ENCODE measurements around the gene C1orf21. TPM values are rescaled to one million over a fixed set of nuclear protein-coding genes. Genes with fewer than 3 reads are reported as not detected.
A peak's percentile ranks its signal among the peaks of the same experiment; 100 is the strongest.

Gene C1orf21
- polyA plus RNA-seq, 1 of the 3 experiments (the other 2 are of a cell fraction), result 4.8 TPM

- Histone ChIP-seq H2AFZ (ENCODE audit: low read depth) (peak overlapping the region; percentile 82; the same call in 1 of the 2 replicates), H3K4me2 (peak overlapping the region; percentile 54), H3K9me3 (no peaks in the 10 kb centered on the region), H3K36me3 (replicated peaks in 1 of 2; ENCODE audit: control insufficient read depth in 1 of 2, insufficient read depth in 2 of 2, low read length in 1 of 2) (peaks cover 8 to 12% of the 10 kb centered on the region in 2 experiments), H3K4me1 (ENCODE audit: control insufficient read depth in 1 of 2, insufficient read depth in 2 of 2, low read depth in 1 of 2, low read length in 1 of 2) (peaks cover 5 to 25% of the 10 kb centered on the region in 2 experiments; a peak in 3 of 4 replicates), H3F3A (replicated peaks; ENCODE audit: insufficient read depth) (peaks cover 3% of the 10 kb centered on the region), H4K20me1 (ENCODE audit: insufficient read depth) (no peaks in the 10 kb centered on the region), H3K9ac (peak overlapping the region; percentile 4; the same call in 1 of the 2 replicates), H3K4me3 (ENCODE audit: low read depth in 2 of 2, low read length in 1 of 2) (no peak overlapping the region), H3K27me3 (ENCODE audit: insufficient read depth) (no peaks in the 10 kb centered on the region), H3K79me2 (ENCODE audit: insufficient read depth) (no peaks in the 10 kb centered on the region), H3K27ac (ENCODE audit: low read depth in 2 of 2, low read length in 1 of 2) (peak overlapping the region; percentile 59 to 95; a peak in 3 of 4 replicates), H3K9me2 (no peaks in the 10 kb centered on the region)
- no peak for TF ChIP-seq GATA2 (CRISPR knock-in tag; IDR thresholded peaks at IDR 0.05)
- no peak for DNase-seq
- ChIA-PET POLR2A (no interaction called here), CTCF (interaction anchor here (1.0 to 1.2 kb wide), 3 partner anchors 10 to 211 kb away, joined by 3 to 4 read pairs (median 3); no protein-coding TSS in a partner anchor)
- WGBS (ENCODE audit: low lambda C conversion rate), result 74% methylated on average over 1 of the region's 1 CpG
Observed at GRCh38 chr1:184507165-184507564, 120.3 kb downstream of the C1orf21 start.

- peak; percentile 73 for TF ChIP-seq MEF2A (IDR thresholded peaks at IDR 0.05; ENCODE audit: borderline replicate concordance, low read depth)
- TF ChIP-seq CHD2 (IDR thresholded peaks at IDR 0.05; ENCODE audit: low read length, partially characterized antibody), result no peak
- peak overlapping the region; percentile 82 for H2AFZ ChIP-seq (ENCODE audit: low read depth)
- peak overlapping the region; percentile 54 for H3K4me2 ChIP-seq
- WGBS (ENCODE audit: low lambda C conversion rate), result 21% methylated on average over 1 of the region's 1 CpG
- CTCF ChIA-PET, result interaction anchor here (1.1 to 1.2 kb wide), 2 partner anchors 11 to 184 kb away, joined by 3 to 4 read pairs; no protein-coding TSS in a partner anchor
- no peaks in the 10 kb centered on the region for H3K79me2 ChIP-seq (ENCODE audit: insufficient read depth)
- H3K4me1 ChIP-seq (ENCODE audit: control insufficient read depth in 1 of 2, insufficient read depth in 2 of 2, low read depth in 1 of 2, low read length in 1 of 2), result peaks cover 5 to 25% of the 10 kb centered on the region in 2 experiments; a peak in 3 of 4 replicates
- H3K9me3 ChIP-seq, result no peaks in the 10 kb centered on the region
- H3K9me2 ChIP-seq, result no peaks in the 10 kb centered on the region
- no peak overlapping the region for H3K4me3 ChIP-seq (ENCODE audit: low read depth in 2 of 2, low read length in 1 of 2)
- peaks cover 10 to 12% of the 10 kb centered on the region in 2 experiments for H3K36me3 ChIP-seq (replicated peaks in 1 of 2; ENCODE audit: control insufficient read depth in 1 of 2, insufficient read depth in 2 of 2, low read length in 1 of 2)
- no peak for DNase-seq
- H3K27me3 ChIP-seq (ENCODE audit: insufficient read depth), result no peaks in the 10 kb centered on the region
- peaks cover 3% of the 10 kb centered on the region for H3F3A ChIP-seq (replicated peaks; ENCODE audit: insufficient read depth)
- POLR2A ChIA-PET, result no interaction called here
- peak overlapping the region; percentile 4; the same call in 1 of the 2 replicates for H3K9ac ChIP-seq
- no peaks in the 10 kb centered on the region for H4K20me1 ChIP-seq (ENCODE audit: insufficient read depth)
- H3K27ac ChIP-seq (ENCODE audit: low read depth in 2 of 2, low read length in 1 of 2), result peak overlapping the region; percentile 59 to 95
Observed at GRCh38 chr1:184507604-184508280, 120.9 kb downstream of the C1orf21 start.

DNA sequence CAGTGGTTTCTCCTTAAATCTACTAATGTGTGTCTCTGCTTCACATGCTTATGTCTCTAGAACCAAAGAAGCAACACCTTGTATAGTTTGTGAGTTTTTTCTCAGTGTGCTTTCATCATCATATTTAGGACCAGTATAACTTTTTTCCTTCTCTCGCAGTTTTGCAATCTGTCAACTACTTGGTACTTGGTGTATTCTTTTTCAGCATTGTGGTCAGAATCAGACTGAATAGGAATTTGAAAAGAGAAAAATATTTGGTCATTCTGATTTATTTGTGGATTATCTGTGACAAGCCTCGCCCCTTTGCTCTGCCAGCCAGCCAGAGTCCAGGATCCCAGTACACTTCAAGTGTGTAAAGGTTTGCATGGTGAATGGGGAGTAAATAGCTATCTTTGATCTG lies 122.3 kb downstream of the C1orf21 start:
- peaks cover 12 to 13% of the 10 kb centered on the region in 2 experiments for H3K36me3 ChIP-seq (replicated peaks in 1 of 2; ENCODE audit: control insufficient read depth in 1 of 2, insufficient read depth in 2 of 2, low read length in 1 of 2)
- POLR2A ChIA-PET, result interaction anchor here (0.6 kb wide), 1 partner anchor 101 kb away, joined by 3 read pairs; no protein-coding TSS in a partner anchor
- CTCF ChIA-PET, result interaction anchor here (1.0 kb wide), 1 partner anchor 63 kb away, joined by 3 read pairs; no protein-coding TSS in a partner anchor
- no peaks in the 10 kb centered on the region for H3K9me2 ChIP-seq
- peak overlapping the region in 1 of 2 experiments; percentile 95; a peak in 1 of 4 replicates for H3K27ac ChIP-seq (ENCODE audit: low read depth in 2 of 2, low read length in 1 of 2)
- H3K27me3 ChIP-seq (ENCODE audit: insufficient read depth), result no peaks in the 10 kb centered on the region
- DNase-seq, result no peak
- no peak overlapping the region for H3K4me2 ChIP-seq
- H3K9ac ChIP-seq, result no peak overlapping the region
- no peaks in the 10 kb centered on the region for H4K20me1 ChIP-seq (ENCODE audit: insufficient read depth)
- no peak for TF ChIP-seq CTCF (IDR thresholded peaks at IDR 0.05)
- TF ChIP-seq RFX5 (IDR thresholded peaks at IDR 0.05; ENCODE audit: low read length), result no peak
- TF ChIP-seq TAF1 (IDR thresholded peaks at IDR 0.05; ENCODE audit: borderline replicate concordance, low read depth, low read length), result no peak
- no peak for TF ChIP-seq NFIC (IDR thresholded peaks at IDR 0.05; ENCODE audit: borderline replicate concordance)
- no peak for TF ChIP-seq SIN3A (IDR thresholded peaks at IDR 0.05; ENCODE audit: borderline replicate concordance, low read depth, low read length)
- no peak for TF ChIP-seq CHD2 (IDR thresholded peaks at IDR 0.05; ENCODE audit: low read length, partially characterized antibody)
- TF ChIP-seq, protein P1, sequence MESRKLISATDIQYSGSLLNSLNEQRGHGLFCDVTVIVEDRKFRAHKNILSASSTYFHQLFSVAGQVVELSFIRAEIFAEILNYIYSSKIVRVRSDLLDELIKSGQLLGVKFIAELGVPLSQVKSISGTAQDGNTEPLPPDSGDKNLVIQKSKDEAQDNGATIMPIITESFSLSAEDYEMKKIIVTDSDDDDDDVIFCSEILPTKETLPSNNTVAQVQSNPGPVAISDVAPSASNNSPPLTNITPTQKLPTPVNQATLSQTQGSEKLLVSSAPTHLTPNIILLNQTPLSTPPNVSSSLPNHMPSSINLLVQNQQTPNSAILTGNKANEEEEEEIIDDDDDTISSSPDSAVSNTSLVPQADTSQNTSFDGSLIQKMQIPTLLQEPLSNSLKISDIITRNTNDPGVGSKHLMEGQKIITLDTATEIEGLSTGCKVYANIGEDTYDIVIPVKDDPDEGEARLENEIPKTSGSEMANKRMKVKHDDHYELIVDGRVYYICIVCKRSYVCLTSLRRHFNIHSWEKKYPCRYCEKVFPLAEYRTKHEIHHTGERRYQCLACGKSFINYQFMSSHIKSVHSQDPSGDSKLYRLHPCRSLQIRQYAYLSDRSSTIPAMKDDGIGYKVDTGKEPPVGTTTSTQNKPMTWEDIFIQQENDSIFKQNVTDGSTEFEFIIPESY (IDR thresholded peaks at IDR 0.05; ENCODE audit: borderline replicate concordance, low read depth), result no peak
- WGBS (ENCODE audit: low lambda C conversion rate), result 88% methylated on average over 2 of the region's 2 CpGs
- no peak overlapping the region for H2AFZ ChIP-seq (ENCODE audit: low read depth)
- H3K79me2 ChIP-seq (ENCODE audit: insufficient read depth), result no peaks in the 10 kb centered on the region
- H3K4me1 ChIP-seq (ENCODE audit: control insufficient read depth in 1 of 2, insufficient read depth in 2 of 2, low read depth in 1 of 2, low read length in 1 of 2), result peaks cover 5 to 22% of the 10 kb centered on the region in 2 experiments; a peak in 3 of 4 replicates
- no peak overlapping the region for H3K4me3 ChIP-seq (ENCODE audit: low read depth in 2 of 2, low read length in 1 of 2)
- peaks cover 3% of the 10 kb centered on the region for H3F3A ChIP-seq (replicated peaks; ENCODE audit: insufficient read depth)
- H3K9me3 ChIP-seq, result no peaks in the 10 kb centered on the region

Data from SK-N-SH (cell line).